Erythroblast (primary cell): ENCODE results near the gene SLC25A11.

Source experiments
- GATA1 ChIP-seq: IDR thresholded peaks from 2 replicates; pipeline ENCODE4 v1.6.1; 2011; ENCODE audit warnings: low read depth, mild to moderate bottlenecking, control low read depth, low read length, moderate library complexity
- POLR2A ChIP-seq: IDR thresholded peaks from 2 replicates; pipeline ENCODE4 v1.6.1; 2011; ENCODE audit warnings: mild to moderate bottlenecking, low read length

DNA sequence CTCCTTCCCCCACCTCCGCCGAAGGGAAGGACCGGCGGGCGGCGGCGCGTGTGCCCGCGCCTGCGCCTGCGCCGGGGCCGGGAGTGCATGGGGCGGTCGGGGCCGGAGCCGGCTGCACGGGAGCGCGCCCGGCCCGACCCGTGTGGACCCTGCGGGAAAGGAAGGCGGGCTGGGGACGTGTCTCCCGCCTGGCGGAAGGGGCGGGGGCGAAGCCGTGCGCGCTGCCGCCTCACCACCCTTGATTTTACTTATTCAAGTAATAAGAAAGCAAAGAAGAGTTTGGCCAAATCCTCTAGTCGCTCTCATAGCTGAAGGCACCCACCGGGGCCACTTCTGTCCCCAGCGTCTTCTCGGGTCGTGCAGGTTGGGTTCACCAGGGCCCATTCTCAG is 9.1 kb upstream of the SLC25A11 start:
- TF ChIP-seq POLR2A (peak; percentile 47), GATA1 (no peak)
